Lower lobe of right lung (tissue), 2 donors: ENCODE results near the gene TANK. TPM values are rescaled to one million over a fixed set of nuclear protein-coding genes. Genes with fewer than 3 reads are reported as not detected.
"Not testable (repeated sequence)": the region's sequence is repeated elsewhere in the genome, so short reads cannot be mapped to it uniquely, and the experiment has no call there.

Source experiments
- ATAC-seq, 2 donors: fragments of 200-7000 bp; cut with Tn5 transposase; one replicate each; pipeline ENCODE4 v1.9.1; 2020 to 2022; ENCODE audit warnings: mild to moderate bottlenecking in 2 of 2, moderate library complexity in 2 of 2
- DNase-seq: peaks from one replicate; pipeline ENCODE4 v3.0.0-alpha.2; 2020
- H3K27ac ChIP-seq: fragments of 200-600 bp; one replicate; pipeline ENCODE4 v1.8.0; 2022
- H3K27me3 ChIP-seq: fragments of 200-600 bp; one replicate; pipeline ENCODE4 v1.8.0; 2022; ENCODE audit warnings: low read depth
- H3K36me3 ChIP-seq: fragments of 200-600 bp; one replicate; pipeline ENCODE4 v1.8.0; 2022; ENCODE audit warnings: mild to moderate bottlenecking
- H3K4me1 ChIP-seq: fragments of 200-600 bp; one replicate; pipeline ENCODE4 v1.8.0; 2022
- H3K4me3 ChIP-seq: fragments of 200-600 bp; one replicate; pipeline ENCODE4 v1.8.0; 2022; ENCODE audit warnings: mild to moderate bottlenecking
- H3K9me3 ChIP-seq: fragments of 200-600 bp; one replicate; pipeline ENCODE4 v1.8.0; 2022
- CTCF ChIP-seq: fragments of 200-600 bp; IDR thresholded peaks from one replicate; pipeline ENCODE4 v1.8.0; 2022; ENCODE audit warnings: antibody characterized with exemption, mild to moderate bottlenecking
- intact Hi-C: fragments of 100-400 bp; cut with DNase I; formaldehyde crosslinking; loops from one replicate; pipeline ENCODE4 v1.11.0; 2022
- total RNA-seq: library from RNA; stranded (reverse); fragmentation: NEBNext Ultra II Directional; extraction: Animal tissue kit (Norgen Biotek cat#: 25700); gene quantifications from one replicate; pipeline ENCODE4 v1.2.1, GENCODE V29; 2021
- donor health status: DM: no; HTN: yes; CAD: no; lungs with severe emphysema.

TANK gene
- total RNA-seq, 1 donor from 2014 or later: 77.5 TPM

- H3K27ac ChIP-seq: no peak overlapping the region
- no peaks in the 10 kb centered on the region for H3K9me3 ChIP-seq
- no peak for TF ChIP-seq CTCF
- ATAC-seq (no peak), DNase-seq (no peak)
- no peaks in the 10 kb centered on the region for H3K27me3 ChIP-seq
- peaks cover 8% of the 10 kb centered on the region for H3K4me1 ChIP-seq
- peaks cover 35% of the 10 kb centered on the region for H3K36me3 ChIP-seq
- intact Hi-C loops: no loop called here
- H3K4me3 ChIP-seq: no peak overlapping the region
Observed at GRCh38 chr2:161177969-161178368, 17.7 kb downstream of the TANK start.

GRCh38 chr2:161178756-161179155 is 18.5 kb downstream of the TANK start:
- ATAC-seq (no peak), DNase-seq (no peak)
- H3K4me3 ChIP-seq: no peak overlapping the region
- H3K9me3 ChIP-seq: no peaks in the 10 kb centered on the region
- peaks cover under 1% of the 10 kb centered on the region for H3K4me1 ChIP-seq
- no peak for TF ChIP-seq CTCF
- peaks cover 43% of the 10 kb centered on the region for H3K36me3 ChIP-seq
- no peaks in the 10 kb centered on the region for H3K27me3 ChIP-seq
- H3K27ac ChIP-seq: no peak overlapping the region
- intact Hi-C loops: no loop called here

GRCh38 chr2:161190050-161190449 is 29.8 kb downstream of the TANK start:
- intact Hi-C loops: no loop called here
- no peak for TF ChIP-seq CTCF
- peaks cover 4% of the 10 kb centered on the region for H3K4me1 ChIP-seq
- DNase-seq (no peak), ATAC-seq (no peak)
- H3K27ac ChIP-seq: no peak overlapping the region
- no peak overlapping the region for H3K4me3 ChIP-seq
- no peaks in the 10 kb centered on the region for H3K27me3 ChIP-seq
- H3K9me3 ChIP-seq: no peaks in the 10 kb centered on the region
- H3K36me3 ChIP-seq: peaks cover 24% of the 10 kb centered on the region

- ATAC-seq, intact Hi-C loops, DNase-seq: not testable (repeated sequence)
Observed at GRCh38 chr2:161195602-161196001, 35.4 kb downstream of the TANK start.

GRCh38 chr2:161199912-161200701 is 39.9 kb downstream of the TANK start:
- Histone ChIP-seq H3K27ac (no peak overlapping the region), H3K4me3 (no peak overlapping the region), H3K4me1 (peaks cover 10% of the 10 kb centered on the region), H3K9me3 (no peaks in the 10 kb centered on the region), H3K36me3 (peaks cover 38% of the 10 kb centered on the region), H3K27me3 (no peaks in the 10 kb centered on the region)
- TF ChIP-seq CTCF: no peak
- DNase-seq: no peak
- intact Hi-C loops: no loop called here
- ATAC-seq: no peak

More at GRCh38 chr2:161195602-161196001, 35.4 kb downstream of the TANK start:
- H3K4me3 ChIP-seq, H3K27me3 ChIP-seq, H3K9me3 ChIP-seq, H3K27ac ChIP-seq: not testable (repeated sequence)
- Histone ChIP-seq H3K36me3 (peaks cover 31% of the 10 kb centered on the region), H3K4me1 (peaks cover 14% of the 10 kb centered on the region)

- intact Hi-C loops: no loop called here
- ATAC-seq (no peak), DNase-seq (no peak)
- H3K4me1 ChIP-seq: peaks cover 11% of the 10 kb centered on the region
- no peaks in the 10 kb centered on the region for H3K9me3 ChIP-seq
- no peak overlapping the region for H3K4me3 ChIP-seq
- H3K36me3 ChIP-seq: peaks cover 26% of the 10 kb centered on the region
- no peak for TF ChIP-seq CTCF
- H3K27ac ChIP-seq: no peak overlapping the region
- H3K27me3 ChIP-seq: no peaks in the 10 kb centered on the region
Observed at GRCh38 chr2:161204846-161205245, 44.6 kb downstream of the TANK start.
